ENCODE results near the gene PIGQ.

DNA sequence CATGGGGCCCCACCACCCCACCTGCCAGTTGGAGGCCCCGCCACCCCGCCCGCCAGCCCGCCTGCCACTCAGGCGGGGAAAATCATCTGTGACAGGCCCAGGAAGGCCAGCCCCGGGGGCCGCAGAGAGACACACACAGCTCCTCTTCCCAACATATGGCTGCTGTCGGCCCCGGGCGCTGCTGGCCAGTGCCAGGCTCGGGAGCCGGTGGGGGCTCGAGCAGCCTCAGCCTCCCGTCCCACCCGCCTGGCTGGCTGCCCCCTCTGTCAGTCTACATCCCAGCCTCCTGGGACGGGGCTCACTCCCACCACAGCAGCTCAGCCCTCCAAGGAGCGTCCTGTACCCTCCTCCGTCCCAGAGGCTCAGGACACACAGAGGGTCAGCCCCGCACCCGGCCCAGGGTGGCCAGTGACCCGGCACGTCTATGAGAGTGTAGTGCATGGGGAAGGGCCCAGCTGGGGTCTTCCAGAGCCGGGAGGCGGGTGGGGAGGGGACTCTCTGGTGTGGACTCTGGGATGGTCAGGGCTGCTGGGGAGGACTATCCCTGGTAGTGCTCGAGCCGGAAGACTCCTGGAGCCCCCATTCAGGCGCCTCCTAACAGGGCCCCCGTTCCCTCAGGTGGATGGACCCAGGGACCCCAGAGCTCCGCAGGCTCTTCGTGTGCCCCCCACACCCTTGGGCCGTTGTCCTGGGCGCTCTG, 13.1 kb upstream of the PIGQ start:
- TF ChIP-seq, protein P1, sequence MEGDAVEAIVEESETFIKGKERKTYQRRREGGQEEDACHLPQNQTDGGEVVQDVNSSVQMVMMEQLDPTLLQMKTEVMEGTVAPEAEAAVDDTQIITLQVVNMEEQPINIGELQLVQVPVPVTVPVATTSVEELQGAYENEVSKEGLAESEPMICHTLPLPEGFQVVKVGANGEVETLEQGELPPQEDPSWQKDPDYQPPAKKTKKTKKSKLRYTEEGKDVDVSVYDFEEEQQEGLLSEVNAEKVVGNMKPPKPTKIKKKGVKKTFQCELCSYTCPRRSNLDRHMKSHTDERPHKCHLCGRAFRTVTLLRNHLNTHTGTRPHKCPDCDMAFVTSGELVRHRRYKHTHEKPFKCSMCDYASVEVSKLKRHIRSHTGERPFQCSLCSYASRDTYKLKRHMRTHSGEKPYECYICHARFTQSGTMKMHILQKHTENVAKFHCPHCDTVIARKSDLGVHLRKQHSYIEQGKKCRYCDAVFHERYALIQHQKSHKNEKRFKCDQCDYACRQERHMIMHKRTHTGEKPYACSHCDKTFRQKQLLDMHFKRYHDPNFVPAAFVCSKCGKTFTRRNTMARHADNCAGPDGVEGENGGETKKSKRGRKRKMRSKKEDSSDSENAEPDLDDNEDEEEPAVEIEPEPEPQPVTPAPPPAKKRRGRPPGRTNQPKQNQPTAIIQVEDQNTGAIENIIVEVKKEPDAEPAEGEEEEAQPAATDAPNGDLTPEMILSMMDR (conservative IDR thresholded peaks at IDR 0.05 in 1 of 2, IDR thresholded peaks at IDR 0.05 in 1 of 2; ENCODE audit: extremely low read depth in 1 of 2, insufficient read depth in 1 of 2, low read depth in 1 of 2, low read length in 2 of 2) = no peak
- no peak for TF ChIP-seq EZH2 (IDR thresholded peaks at IDR 0.05; ENCODE audit: borderline replicate concordance, low read length)

Measured in mammary epithelial cell (primary cell).